Astrocyte of the cerebellum (primary cell): ENCODE data around the gene ROCK1.

Source experiments
- DNase-seq: peaks from one replicate; pipeline ENCODE4 v3.0.0-alpha.2; 2011; ENCODE audit warnings: low read depth
- H3K4me3 ChIP-seq: 2 replicates; pipeline ENCODE4 v1.5.1; 2011; ENCODE audit warnings: mild to moderate bottlenecking, low read depth, low read length, moderate library complexity
- CTCF ChIP-seq: IDR thresholded peaks from 2 replicates; pipeline ENCODE4 v1.5.1; 2012; ENCODE audit warnings: low read length, low read depth, moderate library complexity, mild to moderate bottlenecking; ENCODE audit errors: missing control alignments
- in situ Hi-C: cut with HindIII; loops from 2 replicates; pipeline ENCODE4 v1.10.0; 2017; ENCODE audit warnings: low sequenced_read_pairs

Gene ROCK1

GRCh38 chr18:21093133-21093532 lies 18.5 kb downstream of the ROCK1 start:
- in situ Hi-C loops = no loop called here

GRCh38 chr18:21090680-21091079 lies 20.9 kb downstream of the ROCK1 start:
- H3K4me3 ChIP-seq = no peak overlapping the region
- DNase-seq = no peak
- in situ Hi-C loops = no loop called here
- TF ChIP-seq CTCF = no peak

More at GRCh38 chr18:21093133-21093532, 18.5 kb downstream of the ROCK1 start:
- H3K4me3 ChIP-seq = no peak overlapping the region
- no peak for DNase-seq
- TF ChIP-seq CTCF = no peak

GRCh38 chr18:21085579-21086166 lies 25.9 kb downstream of the ROCK1 start:
- in situ Hi-C loops = no loop called here
- H3K4me3 ChIP-seq = no peak overlapping the region
- no peak for TF ChIP-seq CTCF
- DNase-seq = no peak

DNA sequence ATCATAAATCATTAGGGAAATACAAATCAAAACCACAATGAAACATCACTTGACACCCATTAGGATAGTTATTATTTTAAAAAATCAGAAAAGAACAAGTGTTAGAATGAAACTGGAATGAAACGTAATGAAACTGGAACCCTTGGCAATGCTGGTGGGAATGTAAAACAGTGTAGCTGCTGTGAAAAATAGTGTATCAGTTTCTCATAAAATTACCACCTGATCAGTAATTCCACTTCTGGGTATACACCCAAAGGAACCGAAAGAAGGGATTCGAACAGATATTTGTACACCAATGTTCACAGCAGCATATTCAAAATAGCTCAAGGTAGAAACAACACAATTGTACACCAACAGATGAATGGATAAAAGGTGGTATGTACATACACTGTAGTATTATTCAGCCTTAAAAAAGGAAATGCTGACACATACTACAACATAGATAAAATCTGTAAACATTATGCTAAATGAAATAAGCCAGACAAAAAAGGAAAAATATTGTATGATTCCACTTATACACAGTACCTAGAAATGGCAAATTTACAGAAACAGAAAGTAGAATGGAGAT lies 27.0 kb downstream of the ROCK1 start:
- TF ChIP-seq CTCF = no peak
- DNase-seq = no peak
- no peak overlapping the region for H3K4me3 ChIP-seq
- in situ Hi-C loops = no loop called here

DNA sequence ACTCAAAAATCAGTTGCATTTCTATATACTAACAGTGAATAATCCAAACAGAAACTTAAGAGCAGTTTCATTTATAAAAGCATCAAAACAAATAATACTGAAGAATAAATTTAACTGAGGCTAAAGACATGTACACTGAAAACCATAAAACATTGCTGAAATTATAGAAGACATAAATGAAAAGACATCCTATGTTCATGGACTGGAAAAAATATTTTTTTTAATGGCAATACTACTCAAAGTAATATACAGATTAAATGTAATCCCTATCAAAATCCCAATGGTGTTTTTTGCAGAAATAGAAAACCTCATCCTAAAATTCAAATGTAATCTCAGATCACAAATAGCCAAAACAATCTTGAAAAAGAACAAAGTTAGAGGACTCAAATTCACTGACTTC lies 28.6 kb downstream of the ROCK1 start:
- in situ Hi-C loops = no loop called here
- no peak for TF ChIP-seq CTCF
- no peak overlapping the region for H3K4me3 ChIP-seq
- DNase-seq = no peak

DNA sequence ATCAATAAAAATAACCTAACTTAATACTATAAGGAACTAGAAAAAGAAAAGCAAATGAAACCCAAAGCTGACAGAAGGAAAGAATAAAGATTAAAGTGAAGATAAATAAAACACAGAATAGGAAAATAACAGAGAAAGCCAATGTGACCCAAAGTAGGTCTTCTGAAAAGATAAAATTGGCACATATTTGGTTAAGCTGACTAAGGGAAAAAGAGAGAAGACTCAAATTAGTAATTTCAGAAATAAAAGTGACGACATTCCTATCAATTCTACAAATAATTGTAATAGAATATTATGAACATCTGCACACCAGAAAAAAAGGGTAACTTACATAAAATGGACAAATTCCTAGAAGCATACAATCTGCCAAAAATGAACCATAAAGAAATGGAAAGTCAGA lies 30.2 kb downstream of the ROCK1 start:
- TF ChIP-seq CTCF = no peak
- H3K4me3 ChIP-seq = no peak overlapping the region
- no peak for DNase-seq
- in situ Hi-C loops = no loop called here
